ENCODE data around the gene SDF2L1.
"Not testable (repeated sequence)": the region's sequence is repeated elsewhere in the genome, so short reads cannot be mapped to it uniquely, and the experiment has no call there.

The SDF2L1 gene

GRCh38 chr22:21673534-21674321 lies 31.6 kb downstream of the SDF2L1 start:
- no peak for DNase-seq (ENCODE audit: low read depth, low spot score)
- Histone ChIP-seq H3K4me1 (ENCODE audit: insufficient read depth, insufficient read length) (peaks cover 3% of the 10 kb centered on the region), H3K9ac (ENCODE audit: insufficient read length, low read depth) (no peak overlapping the region), H3K27me3 (ENCODE audit: insufficient read depth, insufficient read length) (no peaks in the 10 kb centered on the region), H3K4me3 (ENCODE audit: insufficient read length, low read depth) (no peak overlapping the region), H3K9me3 (ENCODE audit: insufficient read depth, low read length) (peaks cover 13% of the 10 kb centered on the region; the same call in 1 of the 2 replicates), H3K36me3 (ENCODE audit: insufficient read depth, insufficient read length, low read length) (peaks cover 60% of the 10 kb centered on the region)
- TF ChIP-seq ZNF274 (IDR thresholded peaks at IDR 0.05; ENCODE audit: low read depth, low read length) (no peak), YY1 (IDR thresholded peaks at IDR 0.05; ENCODE audit: insufficient read depth, insufficient read length) (no peak), SUZ12 (IDR thresholded peaks at IDR 0.05; ENCODE audit: extremely low read depth, insufficient read depth, insufficient read length) (no peak)

DNA sequence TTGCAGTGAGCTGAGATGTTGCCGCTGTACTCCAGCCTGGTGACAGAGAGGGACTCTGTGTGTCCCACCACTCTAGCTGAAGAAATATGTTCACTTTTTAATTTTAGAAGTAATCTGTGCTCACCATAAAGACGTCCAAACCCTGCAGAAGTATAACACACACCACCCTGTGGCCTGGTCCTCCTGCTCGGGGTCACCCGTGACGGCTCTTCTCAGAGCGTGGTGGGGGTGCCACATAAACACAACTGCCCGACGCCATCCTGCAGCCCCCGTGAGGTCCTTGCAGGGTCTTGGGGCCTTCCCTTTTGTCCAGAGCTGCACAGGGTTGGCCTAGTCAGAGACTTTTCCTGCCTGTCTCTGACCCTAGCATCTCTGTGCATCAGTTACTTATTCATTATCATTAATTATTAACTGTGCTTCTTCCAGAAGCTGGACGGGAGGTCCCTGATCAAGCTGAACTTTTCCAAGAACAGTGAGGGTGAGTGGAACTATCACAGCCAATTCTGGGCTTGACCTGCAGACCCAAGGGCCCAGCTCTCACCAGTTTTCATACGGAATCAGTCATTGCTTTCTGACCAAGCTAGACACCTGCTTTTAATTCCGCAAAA lies 32.6 kb downstream of the SDF2L1 start:
- peaks cover 56% of the 10 kb centered on the region for H3K36me3 ChIP-seq (ENCODE audit: insufficient read depth, insufficient read length, low read length)
- TF ChIP-seq YY1 (IDR thresholded peaks at IDR 0.05; ENCODE audit: insufficient read depth, insufficient read length) (no peak), ZNF274 (IDR thresholded peaks at IDR 0.05; ENCODE audit: low read depth, low read length) (no peak), SUZ12 (IDR thresholded peaks at IDR 0.05; ENCODE audit: extremely low read depth, insufficient read depth, insufficient read length) (no peak)
- peaks cover 13% of the 10 kb centered on the region; the same call in 1 of the 2 replicates for H3K9me3 ChIP-seq (ENCODE audit: insufficient read depth, low read length)

GRCh38 chr22:21677606-21678443 lies 35.7 kb downstream of the SDF2L1 start:
- Histone ChIP-seq H3K36me3 (ENCODE audit: insufficient read depth, insufficient read length, low read length) (peaks cover 47% of the 10 kb centered on the region), H3K9me3 (ENCODE audit: insufficient read depth, low read length) (peaks cover 13% of the 10 kb centered on the region; the same call in 1 of the 2 replicates), H3K27me3 (ENCODE audit: insufficient read depth, insufficient read length) (no peaks in the 10 kb centered on the region), H3K4me3 (ENCODE audit: insufficient read length, low read depth) (no peak overlapping the region), H3K9ac (ENCODE audit: insufficient read length, low read depth) (no peak overlapping the region), H3K4me1 (ENCODE audit: insufficient read depth, insufficient read length) (peaks cover 6% of the 10 kb centered on the region)
- no peak for TF ChIP-seq YY1 (IDR thresholded peaks at IDR 0.05; ENCODE audit: insufficient read depth, insufficient read length)
- no peak for TF ChIP-seq SUZ12 (IDR thresholded peaks at IDR 0.05; ENCODE audit: extremely low read depth, insufficient read depth, insufficient read length)
- no peak for TF ChIP-seq ZNF274 (IDR thresholded peaks at IDR 0.05; ENCODE audit: low read depth, low read length)
- no peak for DNase-seq (ENCODE audit: low read depth, low spot score)

More for the DNA sequence above, 32.6 kb downstream of the SDF2L1 start:
- H3K9ac ChIP-seq (ENCODE audit: insufficient read length, low read depth) = no peak overlapping the region
- peaks cover 3% of the 10 kb centered on the region for H3K4me1 ChIP-seq (ENCODE audit: insufficient read depth, insufficient read length)
- H3K27me3 ChIP-seq (ENCODE audit: insufficient read depth, insufficient read length) = no peaks in the 10 kb centered on the region
- H3K4me3 ChIP-seq (ENCODE audit: insufficient read length, low read depth) = no peak overlapping the region
- no peak for DNase-seq (ENCODE audit: low read depth, low spot score)

DNA sequence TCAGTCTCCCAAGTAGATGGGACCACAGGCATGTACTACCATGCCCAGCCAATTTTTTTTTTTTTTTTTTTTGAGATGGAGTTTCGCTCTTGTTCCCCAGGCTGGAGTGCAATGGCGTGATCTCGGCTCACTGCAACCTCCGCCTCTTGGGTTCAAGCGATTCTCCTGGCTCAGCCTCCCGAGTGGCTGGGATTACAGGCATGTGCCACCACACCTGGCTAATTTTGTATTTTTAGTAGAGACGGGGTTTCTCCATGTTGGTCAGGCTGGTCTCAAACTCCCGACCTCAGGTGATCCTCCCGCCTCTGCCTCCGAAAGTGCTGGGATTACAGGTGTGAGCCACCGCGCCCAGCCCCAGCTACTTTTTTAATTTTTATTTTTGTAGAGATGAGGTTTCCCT lies 36.7 kb downstream of the SDF2L1 start:
- H3K9me3 ChIP-seq (ENCODE audit: insufficient read depth, low read length) = peaks cover 13% of the 10 kb centered on the region; the same call in 1 of the 2 replicates
- H3K27me3 ChIP-seq (ENCODE audit: insufficient read depth, insufficient read length); H3K4me1 ChIP-seq (ENCODE audit: insufficient read depth, insufficient read length); H3K4me3 ChIP-seq (ENCODE audit: insufficient read length, low read depth); H3K9ac ChIP-seq (ENCODE audit: insufficient read length, low read depth); DNase-seq (ENCODE audit: low read depth, low spot score): not testable (repeated sequence)
- peaks cover 45% of the 10 kb centered on the region for H3K36me3 ChIP-seq (ENCODE audit: insufficient read depth, insufficient read length, low read length)

- peaks cover 42% of the 10 kb centered on the region for H3K36me3 ChIP-seq (ENCODE audit: insufficient read depth, insufficient read length, low read length)
- H3K27me3 ChIP-seq (ENCODE audit: insufficient read depth, insufficient read length) = no peaks in the 10 kb centered on the region
- H3K9me3 ChIP-seq (ENCODE audit: insufficient read depth, low read length) = peaks cover 13% of the 10 kb centered on the region; the same call in 1 of the 2 replicates
- TF ChIP-seq ZNF274 (IDR thresholded peaks at IDR 0.05; ENCODE audit: low read depth, low read length) = no peak
- TF ChIP-seq SUZ12 (IDR thresholded peaks at IDR 0.05; ENCODE audit: extremely low read depth, insufficient read depth, insufficient read length) = no peak
- TF ChIP-seq YY1 (IDR thresholded peaks at IDR 0.05; ENCODE audit: insufficient read depth, insufficient read length) = no peak
- peaks cover 6% of the 10 kb centered on the region for H3K4me1 ChIP-seq (ENCODE audit: insufficient read depth, insufficient read length)
- H3K9ac ChIP-seq (ENCODE audit: insufficient read length, low read depth) = no peak overlapping the region
- H3K4me3 ChIP-seq (ENCODE audit: insufficient read length, low read depth) = no peak overlapping the region
- no peak for DNase-seq (ENCODE audit: low read depth, low spot score)
Measured at GRCh38 chr22:21679383-21679782, 37.3 kb downstream of the SDF2L1 start.

GRCh38 chr22:21680830-21681565 lies 38.9 kb downstream of the SDF2L1 start:
- no peak for DNase-seq (ENCODE audit: low read depth, low spot score)
- Histone ChIP-seq H3K4me1 (ENCODE audit: insufficient read depth, insufficient read length) (peaks cover 6% of the 10 kb centered on the region), H3K9me3 (ENCODE audit: insufficient read depth, low read length) (peaks cover 8% of the 10 kb centered on the region; the same call in 1 of the 2 replicates), H3K27me3 (ENCODE audit: insufficient read depth, insufficient read length) (no peaks in the 10 kb centered on the region), H3K4me3 (ENCODE audit: insufficient read length, low read depth) (no peak overlapping the region), H3K36me3 (ENCODE audit: insufficient read depth, insufficient read length, low read length) (peaks cover 43% of the 10 kb centered on the region), H3K9ac (ENCODE audit: insufficient read length, low read depth) (no peak overlapping the region)
- TF ChIP-seq SUZ12 (IDR thresholded peaks at IDR 0.05; ENCODE audit: extremely low read depth, insufficient read depth, insufficient read length) (no peak), YY1 (IDR thresholded peaks at IDR 0.05; ENCODE audit: insufficient read depth, insufficient read length) (no peak), ZNF274 (IDR thresholded peaks at IDR 0.05; ENCODE audit: low read depth, low read length) (no peak)
